Lower leg skin (tissue), 4 donors: ENCODE measurements around the gene GPR89A. TPM values are rescaled to one million over a fixed set of nuclear protein-coding genes. Genes with fewer than 3 reads are reported as not detected.
A peak's percentile ranks its signal among the peaks of the same experiment; 100 is the strongest.

Experiments used
- DNase-seq, 2 donors: peaks; one replicate each; pipeline ENCODE4 v3.0.0-alpha.2; 2019; ENCODE audit warnings: low spot score in 2 of 2
- H3K4me3 ChIP-seq: fragments of 200-600 bp; sonication (generic); 2 replicates; pipeline ENCODE4 v1.5.1; 2017; ENCODE audit warnings: mild to moderate bottlenecking, low read depth; ENCODE audit not compliant: poor library complexity, severe bottlenecking
- CTCF ChIP-seq, 3 donors: fragments of 450-650 bp; IDR thresholded peaks; one replicate each; pipeline ENCODE4 v1.5.1; 2016; ENCODE audit warnings: antibody characterized with exemption in 3 of 3, mild to moderate bottlenecking in 3 of 3, moderate library complexity in 2 of 3
- POLR2A ChIP-seq, 2 donors: fragments of 450-650 bp; IDR thresholded peaks; one replicate each; pipeline ENCODE4 v1.6.1; 2016 to 2017; ENCODE audit warnings: antibody characterized with exemption in 2 of 2, mild to moderate bottlenecking in 1 of 2, moderate library complexity in 1 of 2
- WGBS, 2 donors: methylation state at CpG; one replicate each; pipeline ENCODE4 v1.1.5; 2018; 5-methylcytosine and 5-hydroxymethylcytosine counted together
- intact Hi-C: fragments of 100-400 bp; cut with DNase I; formaldehyde crosslinking; loops from one replicate; pipeline ENCODE4 v1.15.0; 2023; ENCODE audit warnings: low total_unique reads
- total RNA-seq, 4 donors: library from RNA; depleted of rRNA; stranded (reverse); fragments of >200 nt; gene quantifications; one replicate each; pipeline ENCODE4 v1.1.0, GENCODE V29; 2016

The GPR89A gene
- total RNA-seq, 4 donors from 2014 or later, result 9.9 to 19.2 (median 17.4) TPM

DNA sequence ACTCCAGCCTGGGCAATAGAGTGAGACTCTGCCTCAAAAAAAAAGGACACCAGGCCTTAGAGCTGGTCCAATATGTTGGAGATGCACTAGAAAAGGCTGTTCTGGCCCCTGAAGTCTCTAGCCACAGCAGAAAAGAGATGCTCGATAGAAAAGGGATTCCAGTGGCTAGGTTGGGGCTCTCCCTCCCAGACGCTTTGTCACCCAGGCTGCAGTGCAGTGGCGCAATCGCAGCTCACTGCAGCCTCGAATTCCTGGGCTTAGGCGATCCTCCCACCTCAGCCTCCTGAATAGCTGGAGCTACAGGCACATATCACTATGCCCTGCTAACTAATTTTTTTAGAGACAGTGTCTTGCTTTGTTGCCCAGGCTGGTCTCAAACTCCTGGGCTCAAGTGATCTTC is 81.1 kb downstream of the GPR89A start:
- intact Hi-C loops, result no loop called here
- WGBS, 2 donors, result 90 to 92% methylated on average over 6 of the region's 6 CpGs
- H3K4me3 ChIP-seq, result no peak overlapping the region
- DNase-seq, result no peak
- TF ChIP-seq CTCF (IDR thresholded peaks at IDR 0.05) (no peak), POLR2A (IDR thresholded peaks at IDR 0.05) (no peak)

- H3K4me3 ChIP-seq, result no peak overlapping the region
- DNase-seq, result no peak
- 95 to 97% methylated on average over 6 of the region's 6 CpGs for WGBS, 2 donors
- TF ChIP-seq POLR2A (IDR thresholded peaks at IDR 0.05) (no peak), CTCF (IDR thresholded peaks at IDR 0.05) (no peak)
- intact Hi-C loops, result no loop called here
Measured at GRCh38 chr1:145689922-145690321, 82.1 kb downstream of the GPR89A start.

- DNase-seq, result no peak
- H3K4me3 ChIP-seq, result no peak overlapping the region
- intact Hi-C loops, result no loop called here
- TF ChIP-seq CTCF (IDR thresholded peaks at IDR 0.05) (no peak), POLR2A (IDR thresholded peaks at IDR 0.05) (no peak)
- 53 to 64% methylated on average over 5 of the region's 5 CpGs for WGBS, 2 donors
Measured at GRCh38 chr1:145690587-145691558, 83.1 kb downstream of the GPR89A start.

- WGBS, 2 donors, result 80 to 86% methylated on average over 11 of the region's 11 CpGs
- H3K4me3 ChIP-seq, result no peak overlapping the region
- TF ChIP-seq POLR2A (IDR thresholded peaks at IDR 0.05), result no peak
- no peak for TF ChIP-seq CTCF (IDR thresholded peaks at IDR 0.05)
- peak in 1 of 2 donors; percentile 37 for DNase-seq
- intact Hi-C loops, result no loop called here
Measured at GRCh38 chr1:145692785-145693443, 85.1 kb downstream of the GPR89A start.

DNA sequence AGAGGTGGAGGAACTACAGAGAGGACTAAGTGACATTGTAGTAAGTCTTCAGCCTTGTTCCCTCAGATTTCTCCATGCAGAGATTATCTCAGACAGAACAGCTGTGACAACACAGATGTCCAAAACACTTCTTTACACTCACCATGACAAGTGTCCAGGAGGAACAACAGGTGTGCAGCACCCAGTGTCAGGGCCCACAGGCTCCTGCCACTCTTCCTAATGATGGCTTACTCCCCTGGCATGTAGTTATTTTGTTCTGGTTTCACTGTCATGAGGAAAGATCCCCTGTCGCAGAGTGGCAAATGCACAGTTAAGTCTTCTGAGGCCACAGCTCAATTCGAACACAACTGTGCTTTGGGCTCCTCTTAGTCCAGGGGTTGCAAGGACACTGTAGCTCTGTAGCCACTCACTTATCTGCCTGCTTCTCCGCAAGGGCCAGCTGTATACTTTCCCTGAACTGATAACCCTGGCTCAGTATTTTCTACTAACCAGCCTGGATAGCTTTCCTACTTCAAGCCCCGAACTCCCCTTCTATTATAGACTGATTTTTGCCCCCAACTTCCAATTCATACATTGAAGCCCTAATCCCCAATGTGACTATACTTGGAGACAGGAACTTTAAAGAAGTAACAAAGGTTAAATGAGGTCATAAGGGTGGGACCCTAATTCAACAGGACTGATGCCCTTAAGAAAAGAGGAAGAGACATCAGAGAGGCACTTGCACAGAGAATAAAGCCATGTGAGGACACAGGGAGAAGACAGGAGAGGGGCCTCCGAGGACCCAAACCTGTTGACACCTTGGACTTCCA is 88.2 kb downstream of the GPR89A start:
- intact Hi-C loops, result no loop called here
- H3K4me3 ChIP-seq, result no peak overlapping the region
- TF ChIP-seq POLR2A (IDR thresholded peaks at IDR 0.05) (no peak), CTCF (IDR thresholded peaks at IDR 0.05) (no peak)
- DNase-seq, result peak in 1 of 2 donors; percentile 50
- WGBS, 2 donors, result 83 to 84% methylated on average over 5 of the region's 5 CpGs
